Stimulated activated CD4-positive, alpha-beta T cell treated with anti-CD3 and anti-CD28 coated beads, Interleukin-2, amount 100 ng/mL, for 24 hours (primary cell): ENCODE results near the gene FAM180A.
A peak's percentile ranks its signal among the peaks of the same experiment; 100 is the strongest.
"Not testable (repeated sequence)": the region's sequence is repeated elsewhere in the genome, so short reads cannot be mapped to it uniquely, and the experiment has no call there.

Experiments used
- DNase-seq, 2 donors: peaks; one replicate each; pipeline ENCODE4 v3.0.0-alpha.2; 2020

FAM180A gene

GRCh38 chr7:135711139-135711469, 37.5 kb downstream of the FAM180A start:
- no peak for DNase-seq

- peak in 1 of 2 donors; percentile 13 for DNase-seq
Measured at GRCh38 chr7:135710417-135711138, 38.0 kb downstream of the FAM180A start.

GRCh38 chr7:135709508-135709907, 39.1 kb downstream of the FAM180A start:
- DNase-seq, result no peak

GRCh38 chr7:135708041-135708440, 40.6 kb downstream of the FAM180A start:
- no peak for DNase-seq

GRCh38 chr7:135707570-135707966, 41.0 kb downstream of the FAM180A start:
- no peak for DNase-seq

- no peak for DNase-seq
Measured at GRCh38 chr7:135706858-135707569, 41.6 kb downstream of the FAM180A start.

- no peak for DNase-seq
Measured at GRCh38 chr7:135706038-135706742, 42.4 kb downstream of the FAM180A start.

GRCh38 chr7:135704698-135705097, 43.9 kb downstream of the FAM180A start:
- DNase-seq, result no peak

- peak in 1 of 2 donors; percentile 15 for DNase-seq
Measured at GRCh38 chr7:135704074-135704473, 44.5 kb downstream of the FAM180A start.

GRCh38 chr7:135697276-135698049, 51.1 kb downstream of the FAM180A start:
- DNase-seq, result no peak

GRCh38 chr7:135693558-135693957, 55.1 kb downstream of the FAM180A start:
- DNase-seq, result no peak

GRCh38 chr7:135692606-135693005, 56.0 kb downstream of the FAM180A start:
- not testable (repeated sequence) for DNase-seq

- no peak for DNase-seq
Measured at GRCh38 chr7:135692055-135692454, 56.6 kb downstream of the FAM180A start.

- DNase-seq, result no peak
Measured at GRCh38 chr7:135690566-135690965, 58.0 kb downstream of the FAM180A start.

- DNase-seq, result no peak
Measured at GRCh38 chr7:135687466-135687865, 61.1 kb downstream of the FAM180A start.

GRCh38 chr7:135685306-135686084, 63.1 kb downstream of the FAM180A start:
- DNase-seq, result no peak

- no peak for DNase-seq
Measured at GRCh38 chr7:135684699-135685098, 63.9 kb downstream of the FAM180A start.

GRCh38 chr7:135684136-135684535, 64.5 kb downstream of the FAM180A start:
- no peak for DNase-seq

- no peak for DNase-seq
Measured at GRCh38 chr7:135683609-135684008, 65.0 kb downstream of the FAM180A start.

- no peak for DNase-seq
Measured at GRCh38 chr7:135682191-135682590, 66.4 kb downstream of the FAM180A start.

GRCh38 chr7:135681762-135682161, 66.9 kb downstream of the FAM180A start:
- DNase-seq, result no peak
